ENCODE results near the gene TNFRSF25. TPM values are rescaled to one million over a fixed set of nuclear protein-coding genes. Genes with fewer than 3 reads are reported as not detected.

The TNFRSF25 gene
- total RNA-seq, 1 donor from 2014 or later, result 8.2 TPM

- H3K27me3 ChIP-seq (ENCODE audit: low read depth), result no peaks in the 10 kb centered on the region
- no peak for TF ChIP-seq CTCF (IDR thresholded peaks at IDR 0.05)
- intact Hi-C loops (cut with DNase I), result no loop called here
Measured at GRCh38 chr1:6505367-6506209, 39.6 kb upstream of the TNFRSF25 start.

GRCh38 chr1:6504887-6505286, 38.9 kb upstream of the TNFRSF25 start:
- intact Hi-C loops (cut with DNase I), result no loop called here
- H3K9me3 ChIP-seq, result no peaks in the 10 kb centered on the region
- no peaks in the 10 kb centered on the region for H3K27me3 ChIP-seq (ENCODE audit: low read depth)
- ATAC-seq, result no peak
- peaks cover 14% of the 10 kb centered on the region for H3K4me1 ChIP-seq
- TF ChIP-seq CTCF (IDR thresholded peaks at IDR 0.05), result no peak
- H3K27ac ChIP-seq, result no peak overlapping the region
- no peak for DNase-seq
- no peaks in the 10 kb centered on the region for H3K36me3 ChIP-seq
- H3K4me3 ChIP-seq, result no peak overlapping the region

More at GRCh38 chr1:6505367-6506209, 39.6 kb upstream of the TNFRSF25 start:
- peaks cover 14% of the 10 kb centered on the region for H3K4me1 ChIP-seq
- no peak for ATAC-seq
- H3K27ac ChIP-seq, result no peak overlapping the region
- no peaks in the 10 kb centered on the region for H3K36me3 ChIP-seq
- DNase-seq, result no peak
- H3K9me3 ChIP-seq, result no peaks in the 10 kb centered on the region
- no peak overlapping the region for H3K4me3 ChIP-seq

- Histone ChIP-seq H3K27ac (no peak overlapping the region), H3K36me3 (no peaks in the 10 kb centered on the region), H3K4me1 (peaks cover 14% of the 10 kb centered on the region), H3K9me3 (no peaks in the 10 kb centered on the region), H3K27me3 (ENCODE audit: low read depth) (no peaks in the 10 kb centered on the region), H3K4me3 (no peak overlapping the region)
- TF ChIP-seq CTCF (IDR thresholded peaks at IDR 0.05), result no peak
- intact Hi-C loops (cut with DNase I), result no loop called here
- no peak for DNase-seq
- no peak for ATAC-seq
Measured at GRCh38 chr1:6503884-6504602, 38.1 kb upstream of the TNFRSF25 start.

- Histone ChIP-seq H3K36me3 (no peaks in the 10 kb centered on the region), H3K4me1 (peaks cover 23% of the 10 kb centered on the region), H3K4me3 (no peak overlapping the region), H3K27me3 (ENCODE audit: low read depth) (peaks cover 9% of the 10 kb centered on the region), H3K9me3 (no peaks in the 10 kb centered on the region), H3K27ac (peak overlapping the region; percentile 18)
- no peak for DNase-seq
- ATAC-seq, result peak in 1 of 2 donors; percentile 23
- TF ChIP-seq CTCF (IDR thresholded peaks at IDR 0.05), result no peak
- intact Hi-C loops (cut with DNase I), result no loop called here
Measured at GRCh38 chr1:6502000-6502891, 36.3 kb upstream of the TNFRSF25 start.

- intact Hi-C loops (cut with DNase I), result no loop called here
- no peak for DNase-seq
- Histone ChIP-seq H3K36me3 (no peaks in the 10 kb centered on the region), H3K27ac (no peak overlapping the region), H3K27me3 (ENCODE audit: low read depth) (peaks cover 16% of the 10 kb centered on the region), H3K4me1 (peaks cover 30% of the 10 kb centered on the region), H3K9me3 (no peaks in the 10 kb centered on the region), H3K4me3 (no peak overlapping the region)
- ATAC-seq, result no peak
- no peak for TF ChIP-seq CTCF (IDR thresholded peaks at IDR 0.05)
Measured at GRCh38 chr1:6501279-6501813, 35.4 kb upstream of the TNFRSF25 start.

All from lower lobe of right lung (tissue), 2 donors.